ENCODE data around the gene CEP164. TPM values are rescaled to one million over a fixed set of nuclear protein-coding genes. Genes with fewer than 3 reads are reported as not detected.

The CEP164 gene
- total and polyA plus RNA-seq, 2 of the 8 experiments (the other 6 are each of a cell fraction or from before 2014, with no cell fraction given), result 8.4 to 20.8 TPM

DNA sequence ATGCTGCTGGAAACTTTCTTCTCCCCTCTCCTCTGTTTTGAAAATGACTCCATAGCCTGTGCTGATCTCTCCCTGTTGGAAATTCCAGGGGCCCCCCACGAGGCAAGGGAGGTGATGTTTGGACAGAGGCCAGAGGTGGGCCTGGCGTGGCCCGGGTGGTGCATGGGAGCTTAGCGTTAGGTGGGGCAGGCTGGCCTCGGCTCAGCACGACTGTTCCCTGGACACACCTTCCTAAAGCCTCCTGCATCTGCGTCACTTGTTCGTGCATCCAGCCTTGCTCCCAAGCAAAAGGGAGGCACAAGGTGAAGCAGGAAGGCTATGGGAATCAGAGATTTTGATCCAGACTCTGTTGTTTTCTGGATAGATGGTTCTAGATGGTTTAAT lies 135.2 kb downstream of the CEP164 start:
- Histone ChIP-seq H3K79me2 (ENCODE audit: control insufficient read depth in 1 of 2, insufficient read depth in 2 of 2, low read length in 2 of 2) (no peaks in the 10 kb centered on the region), H3K23me2 (ENCODE audit: low read depth, low read length) (no peaks in the 10 kb centered on the region), H3K23ac (ENCODE audit: insufficient read length) (no peak overlapping the region), H4K8ac (ENCODE audit: extremely low read depth, insufficient read depth, low read length) (no peak overlapping the region), H3K9ac (replicated peaks in 1 of 4; ENCODE audit: extremely low read depth in 1 of 4, low read depth in 3 of 4, low read length in 3 of 4) (no peak overlapping the region), H2BK12ac (ENCODE audit: low read depth, low read length) (no peak overlapping the region), H4K91ac (replicated peaks; ENCODE audit: insufficient read length, low read length) (no peak overlapping the region), H3K4me1 (replicated peaks in 1 of 4; ENCODE audit: control insufficient read depth in 3 of 4, insufficient read depth in 4 of 4, low read length in 3 of 4) (no peaks in the 10 kb centered on the region), H3K4me3 (ENCODE audit: extremely low read depth in 1 of 4, insufficient read depth in 2 of 4, low read depth in 3 of 4, low read length in 4 of 4) (no peak overlapping the region), H3K14ac (ENCODE audit: insufficient read length) (no peak overlapping the region), H2BK15ac (ENCODE audit: low read length) (no peak overlapping the region), H3K36me3 (ENCODE audit: control insufficient read depth in 2 of 4, insufficient read depth in 4 of 4, low read length in 3 of 4) (no peaks in the 10 kb centered on the region), H3K4me2 (ENCODE audit: insufficient read depth in 1 of 2, low read depth in 2 of 2, low read length in 2 of 2) (no peak overlapping the region), H2BK20ac (ENCODE audit: low read length) (no peak overlapping the region), H3K9me3 (ENCODE audit: insufficient read depth in 2 of 2, low read depth in 1 of 2, low read length in 1 of 2) (no peaks in the 10 kb centered on the region), H3K56ac (replicated peaks; ENCODE audit: insufficient read length, low read depth, low read length) (no peak overlapping the region), H2AFZ (ENCODE audit: low read length) (no peak overlapping the region), H4K20me1 (replicated peaks in 1 of 2; ENCODE audit: control insufficient read depth in 1 of 2, insufficient read depth in 2 of 2, low read length in 2 of 2) (no peaks in the 10 kb centered on the region), H2AK5ac (ENCODE audit: low read depth, low read length) (no peak overlapping the region), H2BK120ac (replicated peaks; ENCODE audit: low read depth, low read length) (no peak overlapping the region), H3K27me3 (replicated peaks in 1 of 4; ENCODE audit: control insufficient read depth in 3 of 4, extremely low read depth in 1 of 4, insufficient read depth in 3 of 4, low read length in 3 of 4) (no peaks in the 10 kb centered on the region), H3K79me1 (ENCODE audit: low read depth, low read length) (no peaks in the 10 kb centered on the region), H3K4ac (replicated peaks; ENCODE audit: insufficient read length, low read depth, low read length) (no peak overlapping the region), H4K5ac (ENCODE audit: insufficient read length, low read depth, low read length) (no peak overlapping the region), H3K18ac (ENCODE audit: extremely low read depth, low read length) (no peak overlapping the region), H3K27ac (ENCODE audit: low read depth, low read length) (no peak overlapping the region), H2BK5ac (ENCODE audit: low read depth, low read length) (no peak overlapping the region)
- WGBS, 2 experiments (ENCODE audit: extremely low coverage in 1 of 2, insufficient coverage in 1 of 2, insufficient read length in 1 of 2, insufficient replicate concordance in 2 of 2, low coverage in 1 of 2, low lambda C conversion rate in 2 of 2, missing lambda C conversion rate in 1 of 2), result 83% methylated on average over 8 of the region's 8 CpGs; no CpG with 5 or more reads in 1 of the 2 experiments
- POLR2A ChIA-PET (ENCODE audit: partially characterized antibody), result interaction anchor here (0.8 kb wide), 1 partner anchor 233 kb away, joined by 3 read pairs; no protein-coding TSS in a partner anchor
- TF ChIP-seq SP1 (IDR thresholded peaks at IDR 0.05; ENCODE audit: low read depth, low read length) (no peak), PHF8 (conservative IDR thresholded peaks at IDR 0.05; ENCODE audit: low read depth, low read length) (no peak), HDAC6 (IDR thresholded peaks at IDR 0.05; ENCODE audit: low read depth, low read length) (no peak), BRCA1 (IDR thresholded peaks at IDR 0.05; ENCODE audit: low read depth, low read length) (no peak), CBX8 (IDR thresholded peaks at IDR 0.05; ENCODE audit: borderline replicate concordance, low read depth, low read length) (no peak), RNF2 (IDR thresholded peaks at IDR 0.05; ENCODE audit: borderline replicate concordance, low read depth, low read length, missing control alignments, poor library complexity, severe bottlenecking) (no peak), CBX5 (IDR thresholded peaks at IDR 0.05; ENCODE audit: low read depth, low read length) (no peak), KDM1A (IDR thresholded peaks at IDR 0.05; ENCODE audit: borderline replicate concordance, low read length) (no peak)
- TF ChIP-seq, protein P1, sequence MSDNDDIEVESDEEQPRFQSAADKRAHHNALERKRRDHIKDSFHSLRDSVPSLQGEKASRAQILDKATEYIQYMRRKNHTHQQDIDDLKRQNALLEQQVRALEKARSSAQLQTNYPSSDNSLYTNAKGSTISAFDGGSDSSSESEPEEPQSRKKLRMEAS (IDR thresholded peaks at IDR 0.05), result no peak
- DNase-seq (ENCODE audit: low read depth in 1 of 2, low spot score in 2 of 2) (no peak), FAIRE-seq (no peak)
- CTCF ChIA-PET (ENCODE audit: partially characterized antibody), result interaction anchor here (1.2 kb wide), 1 partner anchor 37 kb away, joined by 3 read pairs; no protein-coding TSS in a partner anchor
